Sigmoid colon (tissue), 4 donors: ENCODE data around the gene PPIP5K2.

ENCODE experiments used
- EP300 ChIP-seq, 4 donors: sonication (generic); formaldehyde crosslinking; IDR thresholded peaks; one replicate each; pipeline ENCODE4 v1.6.1; 2017; ENCODE audit warnings: antibody characterized with exemption in 4 of 4
- POLR2A ChIP-seq, 2 donors: fragments of 450-650 bp; IDR thresholded peaks; one replicate each; pipeline ENCODE4 v1.6.1; 2016; ENCODE audit warnings: antibody characterized with exemption in 2 of 2, mild to moderate bottlenecking in 2 of 2, moderate library complexity in 2 of 2
- POLR2AphosphoS5 ChIP-seq, 4 donors: sonication (generic); formaldehyde crosslinking; IDR thresholded peaks; one replicate each; pipeline ENCODE4 v1.6.1; 2017; ENCODE audit warnings: antibody characterized with exemption in 4 of 4
- TF ChIP-seq, protein P1 (sequence below), 4 experiments: fragments of 450-650 bp in 3 of 4; fragments of 200-600 bp in 1 of 4; IDR thresholded peaks; one replicate each; pipeline ENCODE4 v1.5.1; 2016 to 2019; ENCODE audit warnings: antibody characterized with exemption in 4 of 4, mild to moderate bottlenecking in 3 of 4, moderate library complexity in 2 of 4

DNA sequence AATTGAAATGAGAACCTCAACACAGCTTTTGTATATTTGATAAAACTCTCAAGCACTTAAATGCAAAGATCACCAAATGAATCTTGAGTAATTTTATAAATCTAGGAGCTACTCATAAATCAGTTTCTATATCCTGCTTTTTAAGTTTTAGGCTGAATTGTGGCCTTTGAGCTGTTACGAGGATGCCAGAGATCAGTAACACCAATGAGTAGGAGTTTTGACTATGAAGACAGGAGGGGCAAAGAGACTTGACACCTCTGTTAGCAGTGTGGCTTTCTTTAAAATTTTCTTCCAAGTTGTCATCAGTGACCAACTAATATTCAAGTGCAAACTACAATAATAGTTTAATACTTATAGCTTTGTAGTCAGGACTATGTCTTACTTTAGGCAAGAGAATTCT is 12.6 kb downstream of the PPIP5K2 start:
- no peak for TF ChIP-seq POLR2AphosphoS5 (IDR thresholded peaks at IDR 0.05)
- no peak for TF ChIP-seq EP300 (IDR thresholded peaks at IDR 0.05)
- TF ChIP-seq, protein P1, sequence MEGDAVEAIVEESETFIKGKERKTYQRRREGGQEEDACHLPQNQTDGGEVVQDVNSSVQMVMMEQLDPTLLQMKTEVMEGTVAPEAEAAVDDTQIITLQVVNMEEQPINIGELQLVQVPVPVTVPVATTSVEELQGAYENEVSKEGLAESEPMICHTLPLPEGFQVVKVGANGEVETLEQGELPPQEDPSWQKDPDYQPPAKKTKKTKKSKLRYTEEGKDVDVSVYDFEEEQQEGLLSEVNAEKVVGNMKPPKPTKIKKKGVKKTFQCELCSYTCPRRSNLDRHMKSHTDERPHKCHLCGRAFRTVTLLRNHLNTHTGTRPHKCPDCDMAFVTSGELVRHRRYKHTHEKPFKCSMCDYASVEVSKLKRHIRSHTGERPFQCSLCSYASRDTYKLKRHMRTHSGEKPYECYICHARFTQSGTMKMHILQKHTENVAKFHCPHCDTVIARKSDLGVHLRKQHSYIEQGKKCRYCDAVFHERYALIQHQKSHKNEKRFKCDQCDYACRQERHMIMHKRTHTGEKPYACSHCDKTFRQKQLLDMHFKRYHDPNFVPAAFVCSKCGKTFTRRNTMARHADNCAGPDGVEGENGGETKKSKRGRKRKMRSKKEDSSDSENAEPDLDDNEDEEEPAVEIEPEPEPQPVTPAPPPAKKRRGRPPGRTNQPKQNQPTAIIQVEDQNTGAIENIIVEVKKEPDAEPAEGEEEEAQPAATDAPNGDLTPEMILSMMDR (IDR thresholded peaks at IDR 0.05): no peak
- TF ChIP-seq POLR2A (IDR thresholded peaks at IDR 0.05): no peak
